SK-N-MC (cell line): ENCODE measurements around the gene ADPGK.

ENCODE experiments used
- EZH2 ChIP-seq: fragments of 200-600 bp; sonication (generic); IDR thresholded peaks from one replicate; pipeline ENCODE4 v1.6.1; 2017; ENCODE audit warnings: antibody characterized with exemption
- POLR2AphosphoS5 ChIP-seq: IDR thresholded peaks from 2 replicates; pipeline ENCODE4 v1.6.1; 2012; ENCODE audit warnings: mild to moderate bottlenecking, low read depth, low read length, borderline replicate concordance

DNA sequence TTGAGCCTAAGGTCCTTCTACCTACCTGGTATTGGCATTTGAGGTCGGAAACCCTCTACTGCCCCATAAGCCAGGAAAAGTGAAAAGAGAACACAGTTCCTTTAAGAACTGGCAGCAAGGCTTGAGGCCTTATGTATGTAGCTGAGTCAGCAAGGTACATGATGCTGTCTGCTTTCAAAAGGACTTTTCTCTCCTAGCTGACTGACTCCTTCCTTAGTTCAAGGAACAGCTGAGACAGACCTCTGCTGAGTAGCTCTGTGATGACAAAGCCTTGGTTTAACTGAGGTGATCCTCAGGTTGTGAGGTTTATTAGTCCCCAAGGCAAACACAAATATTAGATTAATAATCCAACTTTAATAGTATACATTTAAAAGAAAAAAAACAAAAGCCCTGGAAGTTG is 45.8 kb downstream of the ADPGK start:
- TF ChIP-seq EZH2, result no peak
- TF ChIP-seq POLR2AphosphoS5, result no peak
